HEK293T (cell line): ENCODE results near the gene OPCML.

Experiments
- CTCF ChIA-PET: fragments of 350-600 bp; formaldehyde crosslinking; extraction: SDS; loops from one replicate; lab custom pipeline; 2021; ENCODE audit warnings: antibody characterized with exemption, inconsistent platforms; lab: Yijun Ruan, JAX
- POLR2A ChIA-PET: fragments of 350-600 bp; formaldehyde crosslinking; extraction: SDS; loops from one replicate; lab custom pipeline; 2020; ENCODE audit warnings: antibody characterized with exemption, inconsistent platforms; lab: Yijun Ruan, JAX
- DNase-seq: peaks from one replicate; pipeline ENCODE4 v3.0.0; 2012; ENCODE audit warnings: mixed read lengths; ENCODE audit errors: extremely low spot score
- ARNT ChIP-seq: fragments of 450-650 bp; IDR thresholded peaks from 2 replicates; pipeline ENCODE4 v1.6.1; 2017; ENCODE audit warnings: mild to moderate bottlenecking
- BHLHE40 ChIP-seq: fragments of 450-650 bp; IDR thresholded peaks from 2 replicates; pipeline ENCODE4 v1.6.1; 2016; ENCODE audit warnings: mild to moderate bottlenecking, moderate library complexity, borderline replicate concordance
- CTBP1 ChIP-seq: fragments of 450-650 bp; IDR thresholded peaks from 2 replicates; pipeline ENCODE4 v1.6.1; 2016; ENCODE audit warnings: borderline replicate concordance
- ELF4 ChIP-seq: fragments of 450-650 bp; IDR thresholded peaks from 2 replicates; pipeline ENCODE4 v1.6.1; 2017; ENCODE audit warnings: antibody characterized with exemption
- FOXA1 ChIP-seq: fragments of 450-650 bp; IDR thresholded peaks from 2 replicates; pipeline ENCODE4 v1.6.1; 2016; ENCODE audit warnings: mild to moderate bottlenecking
- FOXK2 ChIP-seq: fragments of 450-650 bp; IDR thresholded peaks from 2 replicates; pipeline ENCODE4 v1.6.1; 2016; ENCODE audit warnings: mild to moderate bottlenecking
- FOXM1 ChIP-seq: fragments of 450-650 bp; IDR thresholded peaks from 2 replicates; pipeline ENCODE4 v1.6.1; 2017; ENCODE audit warnings: mild to moderate bottlenecking, borderline replicate concordance
- HDGF ChIP-seq: fragments of 450-650 bp; IDR thresholded peaks from 2 replicates; pipeline ENCODE4 v1.6.1; 2017; ENCODE audit warnings: antibody characterized with exemption, borderline replicate concordance
- L3MBTL2 ChIP-seq: fragments of 450-650 bp; conservative IDR thresholded peaks from 2 replicates; pipeline ENCODE4 v1.6.1; 2016; ENCODE audit warnings: mild to moderate bottlenecking
- LEF1 ChIP-seq: fragments of 450-650 bp; IDR thresholded peaks from 2 replicates; pipeline ENCODE4 v1.6.1; 2017; ENCODE audit warnings: mild to moderate bottlenecking, borderline replicate concordance
- NFRKB ChIP-seq: fragments of 450-650 bp; IDR thresholded peaks from 2 replicates; pipeline ENCODE4 v1.6.1; 2016; ENCODE audit warnings: mild to moderate bottlenecking, moderate library complexity
- SP1 ChIP-seq: fragments of 450-650 bp; IDR thresholded peaks from 2 replicates; pipeline ENCODE4 v1.6.1; 2017
- SUZ12 ChIP-seq: fragments of 450-650 bp; IDR thresholded peaks from 2 replicates; pipeline ENCODE4 v1.6.1; 2016; ENCODE audit warnings: mild to moderate bottlenecking
- TARDBP ChIP-seq: fragments of 450-650 bp; IDR thresholded peaks from 2 replicates; pipeline ENCODE4 v1.6.1; 2016
- ZNF384 ChIP-seq: fragments of 450-650 bp; IDR thresholded peaks from 2 replicates; pipeline ENCODE4 v1.6.1; 2016
- TF ChIP-seq, protein P1 (sequence below): fragments of 450-650 bp; IDR thresholded peaks from 2 replicates; pipeline ENCODE4 v1.6.1; 2016

OPCML gene

DNA sequence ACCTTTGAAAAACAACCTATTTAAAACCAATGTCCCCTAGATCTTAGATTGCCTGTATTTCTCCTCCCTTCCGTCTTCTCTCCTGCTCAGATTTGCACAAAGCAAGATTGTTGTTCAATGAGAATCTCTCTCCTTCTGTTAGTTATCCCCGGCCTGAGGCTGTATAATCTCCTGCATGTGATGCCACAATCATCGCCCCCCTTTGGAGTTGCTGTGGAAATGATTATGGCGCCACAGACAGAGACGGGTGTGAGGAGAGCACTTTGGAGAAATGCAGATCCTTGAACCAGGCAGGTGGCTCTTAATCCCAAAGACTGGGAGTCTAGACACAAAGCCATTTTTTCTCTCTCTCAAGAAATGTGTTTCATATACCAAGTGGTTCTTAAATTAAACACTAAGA is 941.3 kb downstream of the OPCML start:
- no peak for DNase-seq
- no peak for TF ChIP-seq SUZ12
- no peak for TF ChIP-seq TARDBP
- no peak for TF ChIP-seq NFRKB
- TF ChIP-seq BHLHE40: no peak
- no peak for TF ChIP-seq LEF1
- TF ChIP-seq SP1: no peak
- TF ChIP-seq CTBP1: no peak
- no peak for TF ChIP-seq ARNT
- TF ChIP-seq ELF4: no peak
- CTCF ChIA-PET: no interaction called here
- POLR2A ChIA-PET: no interaction called here

DNA sequence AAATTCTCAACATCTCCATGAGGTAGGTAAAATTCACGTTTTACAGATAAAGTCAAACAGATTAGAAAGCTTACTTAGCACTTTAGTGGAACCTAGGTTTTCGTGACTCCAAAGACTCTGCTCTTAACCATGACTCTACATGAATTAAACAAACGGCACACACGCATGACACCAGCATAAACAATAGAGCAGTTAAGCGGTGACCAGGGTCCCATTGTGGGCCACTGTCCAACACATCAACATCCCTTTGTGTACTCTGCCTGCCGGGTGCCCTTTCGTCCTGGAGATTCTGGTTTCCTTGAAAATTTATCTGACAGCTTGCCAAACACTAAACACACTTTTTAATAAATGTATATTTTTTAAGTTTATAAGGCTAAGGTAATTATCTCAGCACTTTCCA is 941.7 kb downstream of the OPCML start:
- CTCF ChIA-PET: no interaction called here
- TF ChIP-seq ELF4: no peak
- TF ChIP-seq ARNT: no peak
- no peak for TF ChIP-seq NFRKB
- no peak for TF ChIP-seq FOXK2
- TF ChIP-seq FOXM1: no peak
- no peak for TF ChIP-seq TARDBP
- TF ChIP-seq BHLHE40: no peak
- TF ChIP-seq HDGF: no peak
- TF ChIP-seq SP1: no peak
- no peak for TF ChIP-seq LEF1
- TF ChIP-seq L3MBTL2: no peak
- TF ChIP-seq ZNF384: no peak
- TF ChIP-seq FOXA1: no peak
- TF ChIP-seq, protein P1, sequence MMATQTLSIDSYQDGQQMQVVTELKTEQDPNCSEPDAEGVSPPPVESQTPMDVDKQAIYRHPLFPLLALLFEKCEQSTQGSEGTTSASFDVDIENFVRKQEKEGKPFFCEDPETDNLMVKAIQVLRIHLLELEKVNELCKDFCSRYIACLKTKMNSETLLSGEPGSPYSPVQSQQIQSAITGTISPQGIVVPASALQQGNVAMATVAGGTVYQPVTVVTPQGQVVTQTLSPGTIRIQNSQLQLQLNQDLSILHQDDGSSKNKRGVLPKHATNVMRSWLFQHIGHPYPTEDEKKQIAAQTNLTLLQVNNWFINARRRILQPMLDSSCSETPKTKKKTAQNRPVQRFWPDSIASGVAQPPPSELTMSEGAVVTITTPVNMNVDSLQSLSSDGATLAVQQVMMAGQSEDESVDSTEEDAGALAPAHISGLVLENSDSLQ: no peak
- no peak for TF ChIP-seq CTBP1
- TF ChIP-seq SUZ12: no peak
- DNase-seq: no peak
- POLR2A ChIA-PET: no interaction called here

DNA sequence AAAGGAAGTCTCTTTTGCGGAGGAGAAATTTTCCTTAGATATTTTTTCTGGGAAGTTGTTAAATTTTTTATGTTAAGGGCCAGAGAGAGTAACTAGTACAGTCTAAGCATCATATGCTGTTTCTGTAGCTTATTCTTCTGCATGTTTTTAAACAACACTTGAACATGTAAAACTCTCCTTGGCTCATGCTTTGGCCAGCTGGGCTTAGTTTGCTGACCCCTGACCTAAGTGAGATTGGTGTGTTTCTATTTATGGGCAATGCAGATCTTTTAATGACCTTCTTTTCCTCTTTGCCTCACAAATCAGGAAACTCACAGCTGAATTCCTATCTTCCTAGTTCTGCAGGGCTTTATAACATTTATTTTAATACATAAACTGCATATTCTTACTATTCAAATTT is 942.5 kb downstream of the OPCML start:
- ChIA-PET CTCF (no interaction called here), POLR2A (no interaction called here)
- DNase-seq: no peak
- no peak for TF ChIP-seq CTBP1
- TF ChIP-seq TARDBP: no peak
- no peak for TF ChIP-seq HDGF
- no peak for TF ChIP-seq ARNT

DNA sequence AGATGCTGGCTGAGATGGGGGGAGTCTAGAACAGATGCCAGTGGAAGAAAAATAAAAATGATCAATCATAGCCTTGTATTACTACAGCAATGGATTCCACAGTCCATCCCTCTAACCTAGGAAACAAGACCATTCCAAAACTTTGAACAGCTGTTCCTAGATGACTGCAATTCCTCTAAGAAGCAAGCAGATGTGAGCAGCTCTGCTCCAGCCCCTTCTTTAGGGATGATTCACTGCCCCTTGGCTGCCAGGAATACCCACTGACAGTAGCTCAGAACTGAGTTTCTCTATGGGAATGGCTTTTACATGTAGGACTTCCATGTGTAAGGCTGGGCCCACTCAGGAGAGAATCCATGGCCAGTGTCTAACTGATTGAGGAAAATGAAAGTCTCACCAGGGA is 943.9 kb downstream of the OPCML start:
- CTCF ChIA-PET: no interaction called here

DNA sequence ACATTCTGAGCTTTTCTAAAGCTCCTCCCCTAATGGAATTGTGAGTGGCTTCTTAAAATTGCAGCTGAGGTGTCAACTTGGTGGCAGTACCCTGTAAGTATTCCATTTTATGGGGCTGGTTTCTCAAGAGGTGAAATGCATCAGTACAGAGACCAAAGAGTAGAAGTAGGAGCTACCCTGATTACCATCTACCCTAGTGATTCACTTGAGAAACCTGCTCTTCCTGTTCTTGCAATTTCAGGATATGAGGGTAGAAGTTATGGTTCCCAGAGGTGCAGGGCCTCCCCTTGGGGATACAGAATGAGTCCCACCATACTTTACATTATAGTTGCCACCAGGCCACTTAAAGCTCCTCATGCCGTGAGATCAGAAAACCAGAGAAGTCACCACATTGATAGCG is 944.6 kb downstream of the OPCML start:
- TF ChIP-seq FOXM1 (no peak), ELF4 (no peak), SUZ12 (no peak), NFRKB (no peak), ARNT (no peak), CTBP1 (no peak), L3MBTL2 (no peak), FOXK2 (no peak), HDGF (no peak), BHLHE40 (no peak), SP1 (no peak), LEF1 (no peak), ZNF384 (no peak), TARDBP (no peak), FOXA1 (no peak)
- TF ChIP-seq, protein P1: no peak
- no peak for DNase-seq
- POLR2A ChIA-PET: no interaction called here
- CTCF ChIA-PET: no interaction called here

More for the DNA sequence above, 943.9 kb downstream of the OPCML start:
- TF ChIP-seq SP1: no peak
- TF ChIP-seq ELF4: no peak
- TF ChIP-seq, protein P1: no peak
- no peak for TF ChIP-seq ARNT
- no peak for TF ChIP-seq FOXA1
- TF ChIP-seq BHLHE40: no peak
- TF ChIP-seq L3MBTL2: no peak
- no peak for TF ChIP-seq NFRKB
- no peak for TF ChIP-seq CTBP1
- TF ChIP-seq HDGF: no peak
- TF ChIP-seq LEF1: no peak
- TF ChIP-seq ZNF384: no peak
- no peak for TF ChIP-seq FOXM1
- TF ChIP-seq FOXK2: no peak
- no peak for TF ChIP-seq TARDBP
- no peak for TF ChIP-seq SUZ12
- POLR2A ChIA-PET: no interaction called here
- DNase-seq: no peak

DNA sequence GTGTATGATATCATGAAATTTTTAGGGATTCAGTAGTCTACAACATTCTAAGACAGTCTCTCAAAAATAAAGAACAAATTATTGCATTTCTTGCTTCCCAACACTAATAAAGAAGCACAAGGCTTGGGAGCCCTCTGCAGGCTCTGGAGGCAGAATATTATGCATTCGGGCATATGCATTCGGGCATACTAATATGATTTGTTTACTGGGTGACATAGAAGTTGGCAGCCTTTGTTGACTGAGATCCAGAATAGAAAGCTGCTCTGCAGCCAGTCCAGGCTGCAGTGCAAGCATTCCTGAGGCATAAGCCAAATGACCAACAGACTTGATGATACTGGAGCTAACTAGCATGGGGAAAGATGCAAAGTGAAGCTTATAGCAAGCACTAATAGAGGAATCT is 945.5 kb downstream of the OPCML start:
- ChIA-PET POLR2A (no interaction called here), CTCF (no interaction called here)
- no peak for DNase-seq
- TF ChIP-seq ZNF384 (no peak), ELF4 (no peak), CTBP1 (no peak), BHLHE40 (no peak), TARDBP (no peak), ARNT (no peak), FOXM1 (no peak), LEF1 (no peak), FOXA1 (no peak), HDGF (no peak)
